ENCODE results near the gene RASSF3.
"Not testable (repeated sequence)": the region's sequence is repeated elsewhere in the genome, so short reads cannot be mapped to it uniquely, and the experiment has no call there.

Gene RASSF3

GRCh38 chr12:64633011-64633939 lies 23.0 kb downstream of the RASSF3 start:
- Mint-ChIP-seq H3K4me1 (peaks cover 62% of the 10 kb centered on the region), H3K4me3 (no peak overlapping the region)

GRCh38 chr12:64633940-64634337 lies 23.6 kb downstream of the RASSF3 start:
- Mint-ChIP-seq H3K9me3 (peaks cover 10% of the 10 kb centered on the region), H3K4me1 (peaks cover 67% of the 10 kb centered on the region), H3K27ac (peak overlapping the region; percentile 51), H3K27me3 (no peaks in the 10 kb centered on the region), H3K4me3 (no peak overlapping the region), H3K36me3 (peaks cover 65% of the 10 kb centered on the region)
- no peak for DNase-seq
- CTCF ChIA-PET = interaction anchor here (0.8 kb wide), 1 partner anchor 85 kb away, joined by 3 read pairs; no protein-coding TSS in a partner anchor

More at GRCh38 chr12:64633011-64633939, 23.0 kb downstream of the RASSF3 start:
- CTCF ChIA-PET = interaction anchor here (0.8 to 1.4 kb wide), 3 partner anchors 15 to 84 kb away, joined by 3 to 5 read pairs (median 3); no protein-coding TSS in a partner anchor
- peak overlapping the region; percentile 51 for H3K27ac Mint-ChIP-seq
- DNase-seq = no peak
- H3K27me3 Mint-ChIP-seq = no peaks in the 10 kb centered on the region
- H3K9me3 Mint-ChIP-seq = peaks cover 10% of the 10 kb centered on the region
- H3K36me3 Mint-ChIP-seq = peaks cover 62% of the 10 kb centered on the region

GRCh38 chr12:64634508-64635092 lies 24.3 kb downstream of the RASSF3 start:
- no peak overlapping the region for H3K4me3 Mint-ChIP-seq
- peaks cover 60% of the 10 kb centered on the region for H3K36me3 Mint-ChIP-seq
- peaks cover 72% of the 10 kb centered on the region for H3K4me1 Mint-ChIP-seq
- CTCF ChIA-PET = no interaction called here
- H3K9me3 Mint-ChIP-seq = peaks cover 10% of the 10 kb centered on the region
- H3K27me3 Mint-ChIP-seq = no peaks in the 10 kb centered on the region
- no peak for DNase-seq
- no peak overlapping the region for H3K27ac Mint-ChIP-seq

DNA sequence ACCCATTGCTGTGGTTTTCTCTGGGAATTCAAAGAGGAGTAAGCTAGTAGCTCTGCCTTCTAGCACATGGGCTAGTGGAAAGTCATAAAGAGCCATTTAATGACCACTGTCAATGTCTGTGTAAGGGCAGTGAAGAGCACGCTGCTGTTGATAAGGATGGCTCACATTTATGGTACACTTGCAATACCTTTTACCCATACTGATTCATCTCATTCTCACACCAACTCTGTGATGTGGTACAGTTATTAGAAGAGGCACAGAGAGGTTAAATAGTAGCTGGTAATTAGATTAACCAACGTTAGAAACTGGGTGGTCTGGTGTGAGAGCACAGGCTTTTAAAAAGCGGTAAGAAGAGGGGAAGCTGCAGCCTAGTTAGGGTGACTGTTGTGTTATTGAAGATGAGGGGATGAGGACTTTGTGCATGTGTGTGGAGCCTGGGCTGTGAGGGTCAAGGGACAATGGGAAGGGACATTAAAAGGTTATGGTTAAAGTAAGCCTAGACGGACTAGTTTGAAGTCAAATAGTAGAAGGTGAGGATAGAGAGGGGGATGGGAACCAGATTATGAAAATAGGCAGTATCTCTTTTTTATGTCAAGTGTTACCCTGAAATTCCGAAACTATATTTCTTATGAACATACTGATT lies 25.2 kb downstream of the RASSF3 start:
- H3K4me3 Mint-ChIP-seq = no peak overlapping the region
- no peaks in the 10 kb centered on the region for H3K27me3 Mint-ChIP-seq
- no peak overlapping the region for H3K27ac Mint-ChIP-seq
- H3K4me1 Mint-ChIP-seq = peaks cover 79% of the 10 kb centered on the region
- peaks cover 58% of the 10 kb centered on the region for H3K36me3 Mint-ChIP-seq
- H3K9me3 Mint-ChIP-seq = peaks cover 10% of the 10 kb centered on the region
- CTCF ChIA-PET = no interaction called here
- DNase-seq = no peak

DNA sequence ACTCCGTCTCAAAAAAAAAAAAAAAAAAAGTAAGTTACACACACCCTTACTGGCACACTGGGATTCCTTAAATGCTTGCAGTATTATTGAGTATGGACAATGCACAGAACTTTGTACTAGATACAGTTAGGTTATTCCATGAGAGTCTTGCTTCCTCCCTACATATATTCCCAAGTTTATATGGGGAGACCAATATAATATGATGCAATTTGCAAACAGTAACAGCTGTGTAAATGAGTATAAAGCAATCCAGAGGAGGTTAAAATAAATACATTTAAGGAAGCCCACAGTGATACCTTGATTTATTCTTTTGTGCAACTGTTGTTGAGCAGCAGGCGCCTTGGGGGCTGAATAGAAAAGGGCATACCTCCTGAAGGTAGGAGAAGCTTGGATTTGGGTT lies 26.6 kb downstream of the RASSF3 start:
- no peak for DNase-seq
- Mint-ChIP-seq H3K9me3 (peaks cover 8% of the 10 kb centered on the region), H3K36me3 (peaks cover 44% of the 10 kb centered on the region), H3K27me3 (no peaks in the 10 kb centered on the region), H3K4me1 (peaks cover 65% of the 10 kb centered on the region), H3K27ac (no peak overlapping the region), H3K4me3 (no peak overlapping the region)
- CTCF ChIA-PET = no interaction called here

DNA sequence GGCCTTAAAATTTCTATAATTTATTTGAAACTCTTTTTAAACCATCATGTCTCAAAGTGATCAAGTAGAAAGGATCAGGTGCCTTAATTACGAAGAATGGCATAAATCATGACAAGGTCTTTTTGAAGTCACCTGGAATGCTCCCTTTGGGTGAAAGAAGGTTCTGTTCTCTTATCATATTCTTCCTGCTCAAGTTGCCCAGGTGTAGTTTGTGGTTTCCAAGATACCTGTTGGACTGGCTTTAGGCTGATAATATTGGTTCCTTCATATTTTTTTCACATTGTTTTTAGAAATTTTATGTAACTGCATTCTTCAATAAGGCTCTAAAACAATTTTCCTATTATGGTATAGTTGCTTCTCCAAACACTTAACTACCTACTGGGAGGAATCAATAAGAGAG lies 29.2 kb downstream of the RASSF3 start:
- Mint-ChIP-seq H3K36me3 (peaks cover 33% of the 10 kb centered on the region), H3K4me3 (no peak overlapping the region), H3K27ac (no peak overlapping the region), H3K9me3 (no peaks in the 10 kb centered on the region), H3K27me3 (no peaks in the 10 kb centered on the region), H3K4me1 (peaks cover 58% of the 10 kb centered on the region)
- no peak for DNase-seq
- CTCF ChIA-PET = no interaction called here

DNA sequence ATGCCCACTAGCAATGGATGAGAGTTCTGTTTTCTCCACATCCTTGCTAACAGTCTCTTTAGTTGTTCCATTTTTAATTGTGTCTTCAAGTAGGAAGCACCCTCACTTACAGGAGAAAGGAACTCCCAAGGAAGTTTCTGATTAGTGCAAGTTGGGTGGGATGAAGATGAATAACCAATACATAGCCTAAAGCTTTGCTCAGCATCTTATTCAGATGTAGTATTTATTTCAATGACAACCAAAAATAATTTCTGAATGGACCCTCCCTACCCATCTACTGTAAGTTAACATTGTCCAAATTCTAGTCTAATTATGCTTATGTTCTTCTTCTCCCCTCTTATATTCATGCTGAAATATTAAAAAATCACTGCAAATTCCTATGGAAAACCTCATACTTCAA lies 36.0 kb downstream of the RASSF3 start:
- H3K4me1 Mint-ChIP-seq = peaks cover 56% of the 10 kb centered on the region
- H3K36me3 Mint-ChIP-seq = peaks cover 32% of the 10 kb centered on the region
- CTCF ChIA-PET = no interaction called here
- H3K27me3 Mint-ChIP-seq = no peaks in the 10 kb centered on the region
- DNase-seq = no peak
- no peak overlapping the region for H3K27ac Mint-ChIP-seq
- H3K4me3 Mint-ChIP-seq = no peak overlapping the region
- H3K9me3 Mint-ChIP-seq = no peaks in the 10 kb centered on the region

- no peak overlapping the region for H3K27ac Mint-ChIP-seq
- CTCF ChIA-PET = no interaction called here
- H3K36me3 Mint-ChIP-seq = peaks cover 33% of the 10 kb centered on the region
- no peaks in the 10 kb centered on the region for H3K9me3 Mint-ChIP-seq
- peaks cover 63% of the 10 kb centered on the region for H3K4me1 Mint-ChIP-seq
- no peak for DNase-seq
- H3K27me3 Mint-ChIP-seq = no peaks in the 10 kb centered on the region
- no peak overlapping the region for H3K4me3 Mint-ChIP-seq
Measured at GRCh38 chr12:64649487-64649886, 39.2 kb downstream of the RASSF3 start.

DNA sequence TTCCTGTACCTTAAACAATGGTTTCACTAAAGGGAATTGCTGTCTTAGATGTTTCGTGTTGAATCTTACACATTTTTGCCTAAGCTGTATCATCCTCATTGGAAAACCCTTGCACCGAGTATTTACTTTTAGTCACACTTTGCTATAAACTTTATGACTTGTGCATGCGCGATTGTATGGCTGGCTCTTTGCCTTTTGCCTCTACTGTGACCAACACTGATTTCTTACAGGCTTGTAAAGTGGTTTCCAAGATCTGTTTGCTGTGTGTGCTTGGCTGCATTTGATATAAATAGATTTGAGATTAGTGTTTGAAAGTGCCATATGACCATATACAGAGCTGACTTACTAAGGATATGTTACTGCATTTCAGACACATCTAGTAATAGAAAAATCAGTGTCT lies 40.5 kb downstream of the RASSF3 start:
- Mint-ChIP-seq H3K9me3 (no peaks in the 10 kb centered on the region), H3K27ac (peak overlapping the region; percentile 49), H3K4me3 (no peak overlapping the region), H3K4me1 (peaks cover 63% of the 10 kb centered on the region), H3K36me3 (peaks cover 37% of the 10 kb centered on the region), H3K27me3 (no peaks in the 10 kb centered on the region)
- no peak for DNase-seq
- CTCF ChIA-PET = no interaction called here

DNA sequence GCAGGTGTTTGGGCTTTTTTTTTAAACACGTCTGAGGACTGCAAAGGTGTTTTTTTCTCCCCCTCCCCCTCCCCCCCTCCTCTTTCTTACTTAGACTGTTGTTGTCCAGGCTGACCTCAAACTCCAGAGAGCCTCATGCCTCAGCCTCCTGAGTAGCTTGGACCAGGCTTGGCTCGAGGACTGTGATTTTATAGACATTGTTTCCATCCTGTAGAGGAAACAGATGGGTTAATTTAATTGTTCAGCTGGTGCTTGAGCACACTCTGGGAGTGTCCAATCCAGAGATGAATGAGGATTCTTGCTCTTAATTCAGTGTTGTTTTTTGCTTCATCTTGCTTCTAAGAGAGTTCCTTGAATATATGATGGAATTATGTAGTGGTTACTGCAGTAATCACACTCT lies 42.1 kb downstream of the RASSF3 start:
- H3K4me1 Mint-ChIP-seq = peaks cover 69% of the 10 kb centered on the region
- H3K36me3 Mint-ChIP-seq = peaks cover 46% of the 10 kb centered on the region
- no peak overlapping the region for H3K27ac Mint-ChIP-seq
- DNase-seq = no peak
- H3K9me3 Mint-ChIP-seq = no peaks in the 10 kb centered on the region
- no peaks in the 10 kb centered on the region for H3K27me3 Mint-ChIP-seq
- H3K4me3 Mint-ChIP-seq = no peak overlapping the region
- CTCF ChIA-PET = no interaction called here

DNA sequence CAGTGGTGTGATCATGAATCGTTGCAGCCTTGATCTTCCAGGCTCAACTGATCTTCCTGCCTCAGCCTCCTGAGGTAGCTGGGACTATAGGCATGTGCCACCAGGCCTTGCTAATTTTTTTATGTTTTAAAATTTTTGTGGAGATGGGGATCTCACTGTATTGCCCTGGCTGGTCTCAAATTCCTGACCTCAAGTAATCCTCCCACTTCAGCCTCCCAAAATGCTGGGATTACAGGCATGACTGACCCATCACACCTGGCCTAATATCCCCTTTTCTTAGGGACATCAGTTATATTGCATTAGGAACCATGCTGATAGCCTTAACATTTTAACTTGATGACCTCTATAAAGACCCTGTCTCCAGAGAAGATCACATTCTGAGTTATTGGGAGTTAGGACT lies 42.8 kb downstream of the RASSF3 start:
- CTCF ChIA-PET = no interaction called here
- Mint-ChIP-seq H3K4me1 (peaks cover 72% of the 10 kb centered on the region), H3K27me3 (no peaks in the 10 kb centered on the region), H3K36me3 (peaks cover 49% of the 10 kb centered on the region), H3K9me3 (peaks cover 2% of the 10 kb centered on the region), H3K4me3 (no peak overlapping the region), H3K27ac (no peak overlapping the region)
- no peak for DNase-seq

GRCh38 chr12:64653907-64654306 lies 43.6 kb downstream of the RASSF3 start:
- Mint-ChIP-seq H3K4me1 (peaks cover 78% of the 10 kb centered on the region), H3K36me3 (peaks cover 56% of the 10 kb centered on the region)
- H3K27me3 Mint-ChIP-seq, H3K27ac Mint-ChIP-seq, DNase-seq, CTCF ChIA-PET, H3K4me3 Mint-ChIP-seq, H3K9me3 Mint-ChIP-seq: not testable (repeated sequence)

- peaks cover 54% of the 10 kb centered on the region for H3K36me3 Mint-ChIP-seq
- DNase-seq = no peak
- no peaks in the 10 kb centered on the region for H3K27me3 Mint-ChIP-seq
- H3K4me3 Mint-ChIP-seq = no peak overlapping the region
- peaks cover 6% of the 10 kb centered on the region for H3K9me3 Mint-ChIP-seq
- H3K27ac Mint-ChIP-seq = no peak overlapping the region
- CTCF ChIA-PET = interaction anchor here (1.1 kb wide), 1 partner anchor 106 kb away, joined by 3 read pairs; no protein-coding TSS in a partner anchor
- H3K4me1 Mint-ChIP-seq = peaks cover 82% of the 10 kb centered on the region
Measured at GRCh38 chr12:64655141-64655540, 44.8 kb downstream of the RASSF3 start.

GRCh38 chr12:64656429-64656828 lies 46.1 kb downstream of the RASSF3 start:
- no peak for DNase-seq
- H3K27ac Mint-ChIP-seq = peak overlapping the region; percentile 15
- H3K4me1 Mint-ChIP-seq = peaks cover 82% of the 10 kb centered on the region
- H3K9me3 Mint-ChIP-seq = peaks cover 6% of the 10 kb centered on the region
- H3K27me3 Mint-ChIP-seq = no peaks in the 10 kb centered on the region
- H3K36me3 Mint-ChIP-seq = peaks cover 50% of the 10 kb centered on the region
- no peak overlapping the region for H3K4me3 Mint-ChIP-seq
- CTCF ChIA-PET = no interaction called here
